IPS-18a (cell line): ENCODE measurements around the gene EML4.

Source experiments
- H3K27ac ChIP-seq: one replicate; pipeline ENCODE4 v1.5.1; 2013; ENCODE audit warnings: low read length
- H3K27me3 ChIP-seq: one replicate; pipeline ENCODE4 v1.6.1; 2013; ENCODE audit warnings: mild to moderate bottlenecking, low read length; ENCODE audit not compliant: control insufficient read depth, insufficient read depth
- H3K36me3 ChIP-seq: one replicate; pipeline ENCODE4 v1.6.1; 2013; ENCODE audit warnings: low read depth, low read length; ENCODE audit not compliant: control insufficient read depth
- H3K4me1 ChIP-seq: one replicate; pipeline ENCODE4 v1.6.1; 2013; ENCODE audit warnings: low read depth, low read length; ENCODE audit not compliant: control insufficient read depth
- H3K4me3 ChIP-seq: one replicate; pipeline ENCODE4 v1.5.1; 2013; ENCODE audit warnings: low read length
- H3K9ac ChIP-seq: one replicate; pipeline ENCODE4 v1.6.1; 2013; ENCODE audit warnings: mild to moderate bottlenecking, low read length, moderate library complexity
- H3K9me3 ChIP-seq: one replicate; pipeline ENCODE4 v1.6.1; 2013; ENCODE audit warnings: low read depth, low read length; ENCODE audit not compliant: control insufficient read depth

The EML4 gene

DNA sequence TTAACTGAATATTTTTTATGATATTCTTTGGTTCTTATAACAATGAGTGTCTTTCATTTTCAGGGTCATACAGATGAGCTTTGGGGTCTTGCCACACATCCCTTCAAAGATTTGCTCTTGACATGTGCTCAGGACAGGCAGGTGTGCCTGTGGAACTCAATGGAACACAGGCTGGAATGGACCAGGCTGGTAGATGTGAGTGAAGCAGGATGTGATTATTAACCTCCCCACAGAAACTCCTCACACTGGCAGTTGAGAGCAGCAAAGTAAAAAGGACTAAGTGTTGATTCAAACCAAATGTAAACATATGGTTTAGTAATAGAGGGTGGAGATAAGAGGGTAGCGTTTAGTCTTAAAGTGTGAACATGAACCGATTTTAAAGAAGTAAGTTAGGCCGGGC lies 134.1 kb downstream of the EML4 start:
- Histone ChIP-seq H3K4me3 (no peak overlapping the region), H3K27ac (no peak overlapping the region), H3K36me3 (peaks cover 34% of the 10 kb centered on the region), H3K9me3 (no peaks in the 10 kb centered on the region), H3K9ac (no peak overlapping the region), H3K27me3 (no peaks in the 10 kb centered on the region), H3K4me1 (no peaks in the 10 kb centered on the region)

DNA sequence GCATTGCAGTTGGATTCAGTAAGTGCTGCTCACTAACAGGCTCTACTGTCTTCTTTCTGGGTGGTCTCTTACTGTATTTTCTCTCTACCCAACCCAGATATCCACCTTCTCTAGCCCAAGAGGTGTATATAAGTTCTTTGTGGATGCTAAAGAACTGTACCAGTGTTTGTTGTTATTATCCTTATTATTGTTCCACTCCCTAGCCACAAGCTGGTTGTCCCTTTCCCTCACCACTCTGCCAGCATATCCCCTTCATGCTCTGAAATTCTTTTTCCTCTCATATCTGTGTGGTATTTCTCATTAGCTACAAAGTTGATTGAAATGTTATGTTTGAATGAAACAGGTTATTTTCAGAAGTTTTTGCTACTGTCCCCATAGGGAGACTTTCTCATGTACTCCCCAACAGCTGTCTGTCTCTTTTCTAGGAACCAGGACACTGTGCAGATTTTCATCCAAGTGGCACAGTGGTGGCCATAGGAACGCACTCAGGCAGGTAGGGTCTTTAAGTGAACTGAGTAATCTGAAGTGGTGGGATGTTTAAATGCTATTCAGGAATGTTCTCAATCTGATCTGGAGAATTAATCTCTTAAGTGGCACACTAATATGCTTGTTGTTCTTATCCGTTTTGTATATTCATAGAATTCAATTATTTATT lies 135.0 kb downstream of the EML4 start:
- no peak overlapping the region for H3K27ac ChIP-seq
- H3K4me1 ChIP-seq: no peaks in the 10 kb centered on the region
- H3K36me3 ChIP-seq: peaks cover 31% of the 10 kb centered on the region
- no peak overlapping the region for H3K4me3 ChIP-seq
- no peaks in the 10 kb centered on the region for H3K9me3 ChIP-seq
- H3K9ac ChIP-seq: no peak overlapping the region
- H3K27me3 ChIP-seq: no peaks in the 10 kb centered on the region

GRCh38 chr2:42307180-42307579 lies 138.0 kb downstream of the EML4 start:
- no peak overlapping the region for H3K27ac ChIP-seq
- H3K9me3 ChIP-seq: no peaks in the 10 kb centered on the region
- no peak overlapping the region for H3K9ac ChIP-seq
- no peak overlapping the region for H3K4me3 ChIP-seq
- no peaks in the 10 kb centered on the region for H3K4me1 ChIP-seq
- H3K27me3 ChIP-seq: no peaks in the 10 kb centered on the region
- peaks cover 19% of the 10 kb centered on the region for H3K36me3 ChIP-seq

DNA sequence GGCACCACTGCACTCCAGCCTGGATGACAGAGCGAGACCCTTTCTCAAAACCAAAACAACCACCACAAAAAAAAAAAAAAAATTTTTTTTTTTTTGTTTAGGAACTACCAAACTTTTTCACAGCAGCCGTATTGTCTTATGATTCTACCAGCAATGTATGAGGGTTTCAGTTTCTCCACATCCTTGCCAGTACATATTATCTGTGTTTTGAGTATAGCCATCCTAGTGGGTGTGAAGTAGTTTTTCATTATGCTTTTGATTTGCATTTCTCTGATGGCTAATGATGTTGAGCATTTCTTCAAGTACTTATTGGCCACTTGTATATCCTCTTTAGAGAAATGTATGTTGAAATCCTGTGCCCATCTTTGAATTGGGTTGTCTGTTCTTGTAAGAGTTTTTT lies 140.2 kb downstream of the EML4 start:
- H3K4me1 ChIP-seq: no peaks in the 10 kb centered on the region
- no peak overlapping the region for H3K9ac ChIP-seq
- H3K27ac ChIP-seq: no peak overlapping the region
- H3K36me3 ChIP-seq: peaks cover 8% of the 10 kb centered on the region
- H3K4me3 ChIP-seq: no peak overlapping the region
- no peaks in the 10 kb centered on the region for H3K9me3 ChIP-seq
- no peaks in the 10 kb centered on the region for H3K27me3 ChIP-seq

DNA sequence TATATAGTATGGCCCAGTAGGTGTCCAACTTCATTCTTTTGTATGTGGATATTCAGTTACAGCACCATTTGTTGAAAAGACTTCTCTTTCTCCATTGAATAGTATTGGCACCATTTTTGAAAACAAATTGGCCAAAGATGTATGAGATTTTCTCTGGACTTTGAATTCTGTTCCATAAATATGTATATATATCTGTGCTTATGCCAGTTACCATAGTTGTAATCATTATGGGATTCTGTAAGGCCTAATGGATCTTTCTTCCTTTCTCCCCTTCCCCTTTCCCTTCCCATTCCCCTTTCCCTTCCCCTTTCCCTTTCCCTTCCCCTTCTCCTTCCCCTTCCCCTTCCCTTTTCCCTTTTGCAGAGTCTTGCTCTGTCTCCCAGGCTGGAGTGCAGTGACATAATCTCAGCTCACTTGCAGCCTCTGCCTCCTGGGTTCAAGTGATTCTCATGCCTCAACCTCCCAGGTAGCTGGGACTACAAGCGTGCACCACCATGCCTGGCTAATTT lies 140.9 kb downstream of the EML4 start:
- Histone ChIP-seq H3K27ac (no peak overlapping the region), H3K36me3 (peaks cover 8% of the 10 kb centered on the region), H3K9ac (no peak overlapping the region), H3K4me1 (no peaks in the 10 kb centered on the region), H3K4me3 (no peak overlapping the region), H3K9me3 (no peaks in the 10 kb centered on the region), H3K27me3 (no peaks in the 10 kb centered on the region)

DNA sequence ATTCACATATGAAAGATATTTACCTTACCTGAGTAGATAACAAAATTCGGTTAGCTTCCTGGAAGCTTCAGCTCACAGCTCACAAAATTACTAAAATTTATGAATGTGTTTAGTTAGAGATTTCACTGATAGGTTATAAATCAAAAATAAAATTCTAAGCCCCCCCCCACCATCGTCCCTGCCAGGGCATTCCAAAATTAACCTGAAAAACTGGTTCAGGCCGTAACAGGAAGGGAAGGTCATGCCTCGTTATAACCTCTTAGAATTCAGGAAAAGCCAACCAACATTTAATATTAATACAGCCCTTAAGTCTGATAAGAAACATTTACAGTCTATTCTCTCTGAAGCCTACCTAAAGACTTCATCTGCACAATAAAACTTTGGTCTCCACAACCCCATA lies 143.0 kb downstream of the EML4 start:
- Histone ChIP-seq H3K9me3 (no peaks in the 10 kb centered on the region), H3K9ac (no peak overlapping the region), H3K4me3 (no peak overlapping the region), H3K4me1 (no peaks in the 10 kb centered on the region), H3K27me3 (no peaks in the 10 kb centered on the region), H3K36me3 (peaks cover 12% of the 10 kb centered on the region), H3K27ac (no peak overlapping the region)

- Histone ChIP-seq H3K27ac (no peak overlapping the region), H3K4me3 (no peak overlapping the region), H3K4me1 (no peaks in the 10 kb centered on the region), H3K27me3 (no peaks in the 10 kb centered on the region), H3K36me3 (peaks cover 29% of the 10 kb centered on the region), H3K9ac (no peak overlapping the region), H3K9me3 (no peaks in the 10 kb centered on the region)
These were observed 145.8 kb downstream of the EML4 start for GRCh38 chr2:42314892-42315468.

DNA sequence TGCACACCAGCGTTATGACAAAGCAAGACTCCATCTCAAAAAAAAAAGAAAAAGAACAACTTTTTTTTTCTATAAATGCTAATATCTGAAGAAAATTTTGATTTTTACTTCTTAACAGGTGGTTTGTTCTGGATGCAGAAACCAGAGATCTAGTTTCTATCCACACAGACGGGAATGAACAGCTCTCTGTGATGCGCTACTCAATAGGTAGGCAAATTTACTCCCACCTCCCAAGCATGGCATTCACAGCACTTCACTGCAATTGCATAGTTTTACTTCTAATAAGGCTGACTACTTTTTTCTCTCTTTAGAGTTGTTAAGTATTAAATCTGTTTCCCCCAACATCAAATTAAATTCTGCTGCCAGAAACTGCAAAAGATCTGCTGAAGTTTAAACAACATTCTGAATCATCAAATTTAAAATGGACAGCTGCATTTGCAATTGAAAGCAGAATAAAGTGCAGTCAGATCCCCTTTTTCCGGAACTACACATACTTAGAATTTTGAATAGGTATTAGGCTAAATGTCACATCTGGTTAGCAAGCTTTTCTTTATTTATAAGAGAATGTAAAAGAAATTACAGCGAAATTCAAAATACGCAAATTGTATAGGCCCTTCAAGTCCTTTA lies 146.8 kb downstream of the EML4 start:
- Histone ChIP-seq H3K27me3 (no peaks in the 10 kb centered on the region), H3K4me1 (no peaks in the 10 kb centered on the region), H3K36me3 (peaks cover 29% of the 10 kb centered on the region), H3K9ac (no peak overlapping the region), H3K9me3 (no peaks in the 10 kb centered on the region), H3K27ac (no peak overlapping the region), H3K4me3 (no peak overlapping the region)

DNA sequence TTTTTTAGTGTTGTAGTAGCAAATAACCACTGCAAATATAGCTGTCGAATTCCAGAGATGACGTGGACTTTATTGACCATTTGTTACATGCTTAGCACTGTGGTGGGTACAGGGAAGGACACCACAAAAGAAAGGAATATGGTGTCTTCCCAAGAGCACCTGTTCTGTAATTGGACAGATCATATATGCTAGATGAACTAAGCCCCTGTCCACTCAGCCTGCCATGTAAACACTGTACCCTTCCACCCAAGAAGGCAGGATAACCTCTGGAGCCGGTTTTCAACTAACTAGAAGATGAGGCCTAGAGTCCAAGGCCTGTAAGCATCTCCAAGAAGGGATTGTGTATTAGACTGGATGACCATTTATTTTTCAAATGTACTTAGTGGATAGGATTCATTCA lies 147.8 kb downstream of the EML4 start:
- Histone ChIP-seq H3K9me3 (no peaks in the 10 kb centered on the region), H3K36me3 (peaks cover 32% of the 10 kb centered on the region), H3K9ac (no peak overlapping the region), H3K27me3 (no peaks in the 10 kb centered on the region), H3K4me3 (no peak overlapping the region), H3K4me1 (no peaks in the 10 kb centered on the region), H3K27ac (no peak overlapping the region)

- Histone ChIP-seq H3K9ac (no peak overlapping the region), H3K4me3 (no peak overlapping the region), H3K27ac (no peak overlapping the region), H3K9me3 (no peaks in the 10 kb centered on the region), H3K27me3 (no peaks in the 10 kb centered on the region), H3K4me1 (no peaks in the 10 kb centered on the region), H3K36me3 (peaks cover 32% of the 10 kb centered on the region)
These were observed 148.3 kb downstream of the EML4 start for GRCh38 chr2:42317486-42317885.

DNA sequence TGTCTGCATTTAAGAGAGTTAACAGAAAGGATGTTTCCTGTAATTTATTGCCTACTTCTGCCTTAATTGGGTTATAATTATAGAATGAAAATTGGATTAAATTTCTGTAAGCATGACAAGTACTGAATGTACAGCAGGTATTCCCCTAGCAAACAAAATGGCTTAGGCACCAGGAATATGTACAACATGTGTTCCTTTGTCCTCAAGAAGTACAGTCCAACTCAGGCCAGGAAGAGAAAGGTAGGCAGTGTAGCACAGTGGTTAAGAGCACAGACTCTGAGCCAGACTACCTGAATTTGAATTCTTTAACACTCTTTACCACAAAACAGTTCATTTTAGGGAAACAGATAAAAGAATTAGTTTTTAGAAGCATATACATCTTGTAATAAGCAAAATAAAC lies 148.8 kb downstream of the EML4 start:
- Histone ChIP-seq H3K27me3 (no peaks in the 10 kb centered on the region), H3K4me3 (no peak overlapping the region), H3K9ac (no peak overlapping the region), H3K9me3 (no peaks in the 10 kb centered on the region), H3K36me3 (peaks cover 32% of the 10 kb centered on the region), H3K27ac (no peak overlapping the region), H3K4me1 (no peaks in the 10 kb centered on the region)

GRCh38 chr2:42319265-42319664 lies 150.1 kb downstream of the EML4 start:
- H3K27me3 ChIP-seq: no peaks in the 10 kb centered on the region
- H3K36me3 ChIP-seq: peaks cover 32% of the 10 kb centered on the region
- H3K9me3 ChIP-seq: no peaks in the 10 kb centered on the region
- H3K9ac ChIP-seq: no peak overlapping the region
- no peaks in the 10 kb centered on the region for H3K4me1 ChIP-seq
- H3K4me3 ChIP-seq: no peak overlapping the region
- H3K27ac ChIP-seq: no peak overlapping the region
